Measurements from ENCODE around the gene ASL.

The ASL gene

DNA sequence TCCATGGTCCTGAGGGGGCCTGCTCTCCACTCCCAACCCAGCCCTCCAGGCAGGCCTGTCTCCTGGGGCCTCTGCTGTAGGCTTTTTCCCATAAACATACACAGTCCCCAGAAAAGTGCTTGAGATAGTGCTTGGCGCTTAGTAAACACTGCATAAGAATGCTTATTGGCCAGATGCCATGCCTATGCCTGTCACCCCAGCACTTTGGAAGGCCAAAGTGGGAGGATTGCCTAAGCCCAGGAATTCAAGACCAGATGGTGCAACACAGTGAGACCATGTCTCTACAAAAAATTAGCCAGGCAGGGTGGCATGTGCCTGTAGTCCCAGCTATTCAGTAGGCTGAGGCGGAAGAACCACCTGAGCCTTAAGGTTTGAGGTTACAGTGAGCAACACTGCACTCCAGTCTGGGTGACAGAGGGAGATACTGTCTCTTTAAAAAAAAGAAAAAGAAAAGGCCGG, 24.6 kb upstream of the ASL start:
- H2AFZ ChIP-seq (ENCODE audit: insufficient read depth, low read length, poor library complexity): no peak overlapping the region
- no peak for DNase-seq
- whole genome bisulfite sequencing (ENCODE audit: extremely low coverage, insufficient coverage, insufficient read length): no CpG with 5 or more reads among the region's 3 CpGs
- no peak overlapping the region for H3K14ac ChIP-seq (ENCODE audit: low read length)
- H3K9ac ChIP-seq (ENCODE audit: low read length): no peak overlapping the region
- H3K27ac ChIP-seq (ENCODE audit: low read depth, low read length): no peak overlapping the region
- H3K9me3 ChIP-seq (ENCODE audit: insufficient read depth, low read depth, low read length): no peaks in the 10 kb centered on the region
- H2BK5ac ChIP-seq (ENCODE audit: low read depth, low read length, poor library complexity): no peak overlapping the region
- H3K27me3 ChIP-seq (ENCODE audit: insufficient read depth, low read length): no peaks in the 10 kb centered on the region
- no peak overlapping the region for H4K12ac ChIP-seq (ENCODE audit: low read depth, low read length)
- no peak overlapping the region for H2AK5ac ChIP-seq (ENCODE audit: low read length)
- H3K18ac ChIP-seq (ENCODE audit: low read length): no peak overlapping the region
- H3K23ac ChIP-seq (ENCODE audit: low read length): no peak overlapping the region
- no peak overlapping the region for H2BK120ac ChIP-seq (ENCODE audit: insufficient read depth, low read length, poor library complexity)
- no peak overlapping the region for H2BK12ac ChIP-seq (ENCODE audit: low read length)
- no peaks in the 10 kb centered on the region for H3K36me3 ChIP-seq (ENCODE audit: control insufficient read depth in 1 of 2, insufficient read depth in 2 of 2, low read length in 2 of 2)
- H3K4me3 ChIP-seq (ENCODE audit: low read depth, low read length): no peak overlapping the region
- no peak overlapping the region for H3K4ac ChIP-seq (ENCODE audit: low read depth, low read length)
- no peaks in the 10 kb centered on the region for H3K79me1 ChIP-seq (ENCODE audit: low read length)
- H4K91ac ChIP-seq (ENCODE audit: low read depth, low read length): no peak overlapping the region
- H3K4me1 ChIP-seq (ENCODE audit: control insufficient read depth in 1 of 2, insufficient read depth in 2 of 2, low read length in 2 of 2): no peaks in the 10 kb centered on the region
- no peak overlapping the region for H4K8ac ChIP-seq (ENCODE audit: low read depth, low read length)
- no peak overlapping the region for H3K4me2 ChIP-seq (ENCODE audit: low read length)
- H3K79me2 ChIP-seq (ENCODE audit: control insufficient read depth, insufficient read depth, low read length, poor library complexity): no peaks in the 10 kb centered on the region

DNA sequence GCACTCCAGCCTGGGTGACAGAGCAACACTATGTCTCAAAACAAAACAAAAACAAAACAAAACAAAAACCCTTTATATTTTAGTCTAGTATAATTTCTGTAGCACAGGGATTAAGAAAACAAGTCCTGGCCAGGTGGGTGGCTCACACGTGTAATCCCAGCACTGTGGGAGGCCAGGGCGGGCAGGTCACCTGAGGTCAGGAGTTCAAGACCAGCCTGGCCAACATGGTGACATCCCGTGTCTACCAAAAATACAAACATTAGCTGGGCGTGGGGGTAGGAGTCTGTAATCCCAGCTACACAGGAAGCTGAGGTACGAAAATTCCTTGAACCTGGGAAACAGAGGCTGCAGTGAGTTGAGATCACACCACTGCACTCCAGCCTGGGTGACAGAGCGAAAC, 23.2 kb upstream of the ASL start:
- no peak overlapping the region for H3K4me3 ChIP-seq (ENCODE audit: low read depth, low read length)
- H2BK5ac ChIP-seq (ENCODE audit: low read depth, low read length, poor library complexity): no peak overlapping the region
- H2BK120ac ChIP-seq (ENCODE audit: insufficient read depth, low read length, poor library complexity): no peak overlapping the region
- WGBS (ENCODE audit: extremely low coverage, insufficient coverage, insufficient read length): no CpG with 5 or more reads among the region's 6 CpGs
- no peaks in the 10 kb centered on the region for H3K36me3 ChIP-seq (ENCODE audit: control insufficient read depth in 1 of 2, insufficient read depth in 2 of 2, low read length in 2 of 2)
- H2AFZ ChIP-seq (ENCODE audit: insufficient read depth, low read length, poor library complexity): no peak overlapping the region
- no peak overlapping the region for H3K14ac ChIP-seq (ENCODE audit: low read length)
- no peaks in the 10 kb centered on the region for H3K79me1 ChIP-seq (ENCODE audit: low read length)
- H3K23ac ChIP-seq (ENCODE audit: low read length): no peak overlapping the region
- no peak overlapping the region for H2AK5ac ChIP-seq (ENCODE audit: low read length)
- H4K91ac ChIP-seq (ENCODE audit: low read depth, low read length): no peak overlapping the region
- no peak overlapping the region for H3K4ac ChIP-seq (ENCODE audit: low read depth, low read length)
- H2BK12ac ChIP-seq (ENCODE audit: low read length): no peak overlapping the region
- no peak overlapping the region for H3K27ac ChIP-seq (ENCODE audit: low read depth, low read length)
- no peak overlapping the region for H3K9ac ChIP-seq (ENCODE audit: low read length)
- H3K79me2 ChIP-seq (ENCODE audit: control insufficient read depth, insufficient read depth, low read length, poor library complexity): no peaks in the 10 kb centered on the region
- no peaks in the 10 kb centered on the region for H3K9me3 ChIP-seq (ENCODE audit: insufficient read depth, low read depth, low read length)
- no peaks in the 10 kb centered on the region for H3K4me1 ChIP-seq (ENCODE audit: control insufficient read depth in 1 of 2, insufficient read depth in 2 of 2, low read length in 2 of 2)
- H3K27me3 ChIP-seq (ENCODE audit: insufficient read depth, low read length): no peaks in the 10 kb centered on the region
- H4K8ac ChIP-seq (ENCODE audit: low read depth, low read length): no peak overlapping the region
- H3K18ac ChIP-seq (ENCODE audit: low read length): no peak overlapping the region
- H3K4me2 ChIP-seq (ENCODE audit: low read length): no peak overlapping the region
- H4K12ac ChIP-seq (ENCODE audit: low read depth, low read length): no peak overlapping the region
- DNase-seq: no peak

DNA sequence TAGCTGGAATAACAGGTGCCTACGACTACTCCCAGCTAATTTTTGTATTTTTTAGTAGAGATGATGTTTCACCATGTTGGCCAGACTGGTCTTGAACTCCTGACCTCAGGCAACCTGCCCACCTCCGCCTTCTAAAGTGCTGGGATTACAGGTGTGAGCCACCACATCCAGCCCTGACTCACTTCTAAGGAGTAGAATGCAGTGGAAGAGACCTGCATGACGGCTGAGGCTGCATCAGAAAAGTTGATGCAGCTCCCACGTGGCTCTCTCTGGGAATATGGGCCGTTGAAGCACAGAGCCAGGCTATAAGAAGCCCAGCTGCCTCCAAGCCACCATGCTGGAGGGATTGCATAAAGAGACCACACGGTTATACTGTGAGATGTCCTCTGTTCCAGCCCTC, 21.6 kb upstream of the ASL start:
- H3K27ac ChIP-seq (ENCODE audit: low read depth, low read length): no peak overlapping the region
- no peak overlapping the region for H3K4ac ChIP-seq (ENCODE audit: low read depth, low read length)
- H3K36me3 ChIP-seq (ENCODE audit: control insufficient read depth in 1 of 2, insufficient read depth in 2 of 2, low read length in 2 of 2): no peaks in the 10 kb centered on the region
- H4K8ac ChIP-seq (ENCODE audit: low read depth, low read length): no peak overlapping the region
- no CpG with 5 or more reads among the region's 6 CpGs for whole genome bisulfite sequencing (ENCODE audit: extremely low coverage, insufficient coverage, insufficient read length)
- no peaks in the 10 kb centered on the region for H3K79me1 ChIP-seq (ENCODE audit: low read length)
- no peak overlapping the region for H3K23ac ChIP-seq (ENCODE audit: low read length)
- H3K9me3 ChIP-seq (ENCODE audit: insufficient read depth, low read depth, low read length): no peaks in the 10 kb centered on the region
- no peak for DNase-seq
- H3K9ac ChIP-seq (ENCODE audit: low read length): no peak overlapping the region
- H3K4me2 ChIP-seq (ENCODE audit: low read length): no peak overlapping the region
- H2BK12ac ChIP-seq (ENCODE audit: low read length): no peak overlapping the region
- H3K14ac ChIP-seq (ENCODE audit: low read length): no peak overlapping the region
- H4K12ac ChIP-seq (ENCODE audit: low read depth, low read length): no peak overlapping the region
- no peak overlapping the region for H2AK5ac ChIP-seq (ENCODE audit: low read length)
- H2BK5ac ChIP-seq (ENCODE audit: low read depth, low read length, poor library complexity): no peak overlapping the region
- no peak overlapping the region for H4K91ac ChIP-seq (ENCODE audit: low read depth, low read length)
- H2BK120ac ChIP-seq (ENCODE audit: insufficient read depth, low read length, poor library complexity): no peak overlapping the region
- H3K4me3 ChIP-seq (ENCODE audit: low read depth, low read length): no peak overlapping the region
- no peak overlapping the region for H2AFZ ChIP-seq (ENCODE audit: insufficient read depth, low read length, poor library complexity)
- no peaks in the 10 kb centered on the region for H3K4me1 ChIP-seq (ENCODE audit: control insufficient read depth in 1 of 2, insufficient read depth in 2 of 2, low read length in 2 of 2)
- H3K18ac ChIP-seq (ENCODE audit: low read length): no peak overlapping the region
- H3K79me2 ChIP-seq (ENCODE audit: control insufficient read depth, insufficient read depth, low read length, poor library complexity): no peaks in the 10 kb centered on the region
- no peaks in the 10 kb centered on the region for H3K27me3 ChIP-seq (ENCODE audit: insufficient read depth, low read length)

DNA sequence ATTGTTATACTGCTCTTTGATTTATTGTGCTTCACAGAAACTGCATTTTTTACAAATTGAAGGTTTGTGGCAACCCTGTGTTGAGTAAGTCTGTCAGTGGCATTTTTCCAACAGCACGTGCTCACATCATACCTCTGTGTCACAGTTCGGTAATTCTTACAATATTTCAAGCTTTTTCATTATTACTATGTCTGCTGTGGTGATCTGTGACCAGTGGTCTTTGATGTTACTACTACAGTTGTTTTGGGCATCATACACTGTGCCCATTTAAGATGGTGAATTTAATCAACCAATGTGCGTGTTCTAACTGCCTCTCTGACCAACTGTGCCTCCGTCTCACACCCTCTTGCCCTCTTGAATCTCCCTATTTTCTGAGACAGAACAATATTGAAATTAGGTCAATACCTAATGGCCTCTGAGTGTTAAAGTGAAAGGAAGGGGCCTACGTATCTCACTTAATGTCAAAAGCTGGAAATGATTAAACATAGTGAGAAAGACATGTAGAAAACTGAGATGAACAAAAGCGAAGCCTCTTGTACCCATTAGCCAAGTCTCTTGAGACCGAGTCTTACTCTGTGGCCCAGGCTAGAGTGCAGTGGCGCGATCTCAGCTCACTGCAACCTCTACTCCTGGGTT, 20.2 kb upstream of the ASL start:
- Histone ChIP-seq H3K9ac (ENCODE audit: low read length) (no peak overlapping the region), H3K14ac (ENCODE audit: low read length) (no peak overlapping the region), H2AK5ac (ENCODE audit: low read length) (no peak overlapping the region), H3K36me3 (ENCODE audit: control insufficient read depth in 1 of 2, insufficient read depth in 2 of 2, low read length in 2 of 2) (no peaks in the 10 kb centered on the region), H2BK120ac (ENCODE audit: insufficient read depth, low read length, poor library complexity) (no peak overlapping the region), H2AFZ (ENCODE audit: insufficient read depth, low read length, poor library complexity) (no peak overlapping the region), H3K18ac (ENCODE audit: low read length) (no peak overlapping the region), H3K4me3 (ENCODE audit: low read depth, low read length) (no peak overlapping the region), H3K27me3 (ENCODE audit: insufficient read depth, low read length) (no peaks in the 10 kb centered on the region), H3K4me2 (ENCODE audit: low read length) (no peak overlapping the region), H4K91ac (ENCODE audit: low read depth, low read length) (no peak overlapping the region), H4K12ac (ENCODE audit: low read depth, low read length) (no peak overlapping the region), H3K27ac (ENCODE audit: low read depth, low read length) (no peak overlapping the region), H2BK5ac (ENCODE audit: low read depth, low read length, poor library complexity) (no peak overlapping the region), H3K79me2 (ENCODE audit: control insufficient read depth, insufficient read depth, low read length, poor library complexity) (no peaks in the 10 kb centered on the region), H3K4ac (ENCODE audit: low read depth, low read length) (no peak overlapping the region), H3K4me1 (ENCODE audit: control insufficient read depth in 1 of 2, insufficient read depth in 2 of 2, low read length in 2 of 2) (no peaks in the 10 kb centered on the region), H2BK12ac (ENCODE audit: low read length) (no peak overlapping the region), H4K8ac (ENCODE audit: low read depth, low read length) (no peak overlapping the region), H3K9me3 (ENCODE audit: insufficient read depth, low read depth, low read length) (no peaks in the 10 kb centered on the region), H3K79me1 (ENCODE audit: low read length) (no peaks in the 10 kb centered on the region), H3K23ac (ENCODE audit: low read length) (no peak overlapping the region)
- no CpG with 5 or more reads among the region's 9 CpGs for WGBS (ENCODE audit: extremely low coverage, insufficient coverage, insufficient read length)
- peak; percentile 33 to 78 for DNase-seq
